ENCODE data around the gene MAPK10. TPM values are rescaled to one million over a fixed set of nuclear protein-coding genes. Genes with fewer than 3 reads are reported as not detected.

MAPK10 gene
- total and polyA plus RNA-seq, 2 of the 8 experiments (the other 6 are each of a cell fraction or from before 2014, with no cell fraction given): 2.5 to 3.1 TPM

DNA sequence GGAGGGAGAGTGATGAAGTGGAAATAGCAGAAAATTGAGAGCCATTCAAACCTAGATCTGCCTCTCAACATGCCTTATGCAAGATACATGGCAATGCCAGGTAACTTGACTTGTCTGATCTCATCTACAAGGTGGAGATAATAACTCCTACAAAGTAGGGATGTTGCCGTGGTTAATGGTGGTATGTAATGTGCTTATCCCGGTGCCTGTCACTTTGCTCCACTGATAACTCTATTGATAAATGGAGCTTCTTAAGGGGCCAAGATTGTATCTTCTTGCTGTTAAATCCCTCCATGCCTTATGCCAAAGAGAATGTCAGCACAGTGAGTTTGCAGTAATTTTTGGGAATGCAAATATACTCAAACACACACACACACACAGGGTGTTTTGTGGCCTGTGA, 355.8 kb downstream of the MAPK10 start:
- Histone ChIP-seq H2AFZ (ENCODE audit: low read length) (no peak overlapping the region), H3K23me2 (ENCODE audit: low read depth, low read length) (no peaks in the 10 kb centered on the region), H2BK5ac (ENCODE audit: low read depth, low read length) (no peak overlapping the region), H3K23ac (ENCODE audit: insufficient read length) (no peak overlapping the region), H3K9ac (replicated peaks in 1 of 4; ENCODE audit: extremely low read depth in 1 of 4, low read depth in 3 of 4, low read length in 3 of 4) (no peak overlapping the region), H3K79me2 (ENCODE audit: control insufficient read depth in 1 of 2, insufficient read depth in 2 of 2, low read length in 2 of 2) (no peaks in the 10 kb centered on the region), H2AK5ac (ENCODE audit: low read depth, low read length) (no peak overlapping the region), H3K18ac (ENCODE audit: extremely low read depth, low read length) (no peak overlapping the region), H3K27me3 (replicated peaks in 1 of 4; ENCODE audit: control insufficient read depth in 3 of 4, extremely low read depth in 1 of 4, insufficient read depth in 3 of 4, low read length in 3 of 4) (no peaks in the 10 kb centered on the region), H2BK120ac (replicated peaks; ENCODE audit: low read depth, low read length) (no peak overlapping the region), H3K4me2 (ENCODE audit: insufficient read depth in 1 of 2, low read depth in 2 of 2, low read length in 2 of 2) (no peak overlapping the region), H3K36me3 (ENCODE audit: control insufficient read depth in 2 of 4, insufficient read depth in 4 of 4, low read length in 3 of 4) (no peaks in the 10 kb centered on the region), H2BK12ac (ENCODE audit: low read depth, low read length) (no peak overlapping the region), H3K9me3 (ENCODE audit: insufficient read depth in 2 of 2, low read depth in 1 of 2, low read length in 1 of 2) (no peaks in the 10 kb centered on the region), H4K20me1 (replicated peaks in 1 of 2; ENCODE audit: control insufficient read depth in 1 of 2, insufficient read depth in 2 of 2, low read length in 2 of 2) (no peaks in the 10 kb centered on the region), H3K14ac (ENCODE audit: insufficient read length) (no peak overlapping the region), H3K4ac (replicated peaks; ENCODE audit: insufficient read length, low read depth, low read length) (no peak overlapping the region), H3K79me1 (ENCODE audit: low read depth, low read length) (no peaks in the 10 kb centered on the region), H4K8ac (ENCODE audit: extremely low read depth, insufficient read depth, low read length) (no peak overlapping the region), H3K4me1 (replicated peaks in 1 of 4; ENCODE audit: control insufficient read depth in 3 of 4, insufficient read depth in 4 of 4, low read length in 3 of 4) (no peaks in the 10 kb centered on the region), H2BK20ac (ENCODE audit: low read length) (no peak overlapping the region), H4K5ac (ENCODE audit: insufficient read length, low read depth, low read length) (no peak overlapping the region), H3K4me3 (ENCODE audit: extremely low read depth in 1 of 4, insufficient read depth in 2 of 4, low read depth in 3 of 4, low read length in 4 of 4) (no peak overlapping the region), H4K91ac (replicated peaks; ENCODE audit: insufficient read length, low read length) (no peak overlapping the region), H3K56ac (replicated peaks; ENCODE audit: insufficient read length, low read depth, low read length) (no peak overlapping the region), H2BK15ac (ENCODE audit: low read length) (no peak overlapping the region), H3K27ac (ENCODE audit: low read depth, low read length) (no peak overlapping the region)
- ChIA-PET CTCF (ENCODE audit: partially characterized antibody) (no interaction called here), POLR2A (ENCODE audit: partially characterized antibody) (no interaction called here)
- DNase-seq (ENCODE audit: low read depth in 1 of 2, low spot score in 2 of 2) (no peak), FAIRE-seq (no peak)
- 90% methylated on average over 2 of the region's 2 CpGs; no CpG with 5 or more reads in 1 of the 2 experiments for WGBS, 2 experiments (ENCODE audit: extremely low coverage in 1 of 2, insufficient coverage in 1 of 2, insufficient read length in 1 of 2, insufficient replicate concordance in 2 of 2, low coverage in 1 of 2, low lambda C conversion rate in 2 of 2, missing lambda C conversion rate in 1 of 2)
- TF ChIP-seq YY1 (IDR thresholded peaks at IDR 0.05; ENCODE audit: low read depth, low read length): no peak
- TF ChIP-seq, protein P1, sequence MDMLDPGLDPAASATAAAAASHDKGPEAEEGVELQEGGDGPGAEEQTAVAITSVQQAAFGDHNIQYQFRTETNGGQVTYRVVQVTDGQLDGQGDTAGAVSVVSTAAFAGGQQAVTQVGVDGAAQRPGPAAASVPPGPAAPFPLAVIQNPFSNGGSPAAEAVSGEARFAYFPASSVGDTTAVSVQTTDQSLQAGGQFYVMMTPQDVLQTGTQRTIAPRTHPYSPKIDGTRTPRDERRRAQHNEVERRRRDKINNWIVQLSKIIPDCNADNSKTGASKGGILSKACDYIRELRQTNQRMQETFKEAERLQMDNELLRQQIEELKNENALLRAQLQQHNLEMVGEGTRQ (IDR thresholded peaks at IDR 0.05; ENCODE audit: low read length): no peak
- no peak for TF ChIP-seq TAF7 (optimal IDR thresholded peaks at IDR 0.05; ENCODE audit: borderline replicate concordance, low read depth, low read length)
- no peak for TF ChIP-seq HDAC6 (IDR thresholded peaks at IDR 0.05; ENCODE audit: low read depth, low read length)
- no peak for TF ChIP-seq SIRT6 (IDR thresholded peaks at IDR 0.05; ENCODE audit: low read length)
- TF ChIP-seq GTF2F1 (IDR thresholded peaks at IDR 0.05; ENCODE audit: borderline replicate concordance, low read depth, low read length): no peak
- TF ChIP-seq, protein P2, sequence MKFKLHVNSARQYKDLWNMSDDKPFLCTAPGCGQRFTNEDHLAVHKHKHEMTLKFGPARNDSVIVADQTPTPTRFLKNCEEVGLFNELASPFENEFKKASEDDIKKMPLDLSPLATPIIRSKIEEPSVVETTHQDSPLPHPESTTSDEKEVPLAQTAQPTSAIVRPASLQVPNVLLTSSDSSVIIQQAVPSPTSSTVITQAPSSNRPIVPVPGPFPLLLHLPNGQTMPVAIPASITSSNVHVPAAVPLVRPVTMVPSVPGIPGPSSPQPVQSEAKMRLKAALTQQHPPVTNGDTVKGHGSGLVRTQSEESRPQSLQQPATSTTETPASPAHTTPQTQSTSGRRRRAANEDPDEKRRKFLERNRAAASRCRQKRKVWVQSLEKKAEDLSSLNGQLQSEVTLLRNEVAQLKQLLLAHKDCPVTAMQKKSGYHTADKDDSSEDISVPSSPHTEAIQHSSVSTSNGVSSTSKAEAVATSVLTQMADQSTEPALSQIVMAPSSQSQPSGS (IDR thresholded peaks at IDR 0.05; ENCODE audit: low read length): no peak
- no peak for TF ChIP-seq RAD21 (IDR thresholded peaks at IDR 0.05 in 1 of 2, conservative IDR thresholded peaks at IDR 0.05 in 1 of 2; ENCODE audit: low read depth in 2 of 2, low read length in 2 of 2)
- no peak for TF ChIP-seq ZNF274 (IDR thresholded peaks at IDR 0.05; ENCODE audit: borderline replicate concordance, extremely low read depth, low read length)
- TF ChIP-seq SIX5 (IDR thresholded peaks at IDR 0.05; ENCODE audit: low read depth, low read length): no peak
- no peak for TF ChIP-seq MAFK (IDR thresholded peaks at IDR 0.05; ENCODE audit: low read depth, low read length)
- TF ChIP-seq HDAC2 (IDR thresholded peaks at IDR 0.05; ENCODE audit: borderline replicate concordance in 1 of 2, low read depth in 2 of 2, low read length in 2 of 2): no peak
